COR-L47 (cell line): ENCODE results near the gene SAV1.
A peak's percentile ranks its signal among the peaks of the same experiment; 100 is the strongest.
"Not testable (repeated sequence)": the region's sequence is repeated elsewhere in the genome, so short reads cannot be mapped to it uniquely, and the experiment has no call there.

Experiments used
- DNase-seq: peaks from one replicate; lab custom pipeline; 2025; lab: John Stamatoyannopoulos, UW

Gene SAV1

GRCh38 chr14:50665300-50665699 lies 2.8 kb downstream of the SAV1 start:
- DNase-seq: not testable (repeated sequence)

- DNase-seq: not testable (repeated sequence)
Measured at GRCh38 chr14:50664579-50664978, 3.5 kb downstream of the SAV1 start.

DNA sequence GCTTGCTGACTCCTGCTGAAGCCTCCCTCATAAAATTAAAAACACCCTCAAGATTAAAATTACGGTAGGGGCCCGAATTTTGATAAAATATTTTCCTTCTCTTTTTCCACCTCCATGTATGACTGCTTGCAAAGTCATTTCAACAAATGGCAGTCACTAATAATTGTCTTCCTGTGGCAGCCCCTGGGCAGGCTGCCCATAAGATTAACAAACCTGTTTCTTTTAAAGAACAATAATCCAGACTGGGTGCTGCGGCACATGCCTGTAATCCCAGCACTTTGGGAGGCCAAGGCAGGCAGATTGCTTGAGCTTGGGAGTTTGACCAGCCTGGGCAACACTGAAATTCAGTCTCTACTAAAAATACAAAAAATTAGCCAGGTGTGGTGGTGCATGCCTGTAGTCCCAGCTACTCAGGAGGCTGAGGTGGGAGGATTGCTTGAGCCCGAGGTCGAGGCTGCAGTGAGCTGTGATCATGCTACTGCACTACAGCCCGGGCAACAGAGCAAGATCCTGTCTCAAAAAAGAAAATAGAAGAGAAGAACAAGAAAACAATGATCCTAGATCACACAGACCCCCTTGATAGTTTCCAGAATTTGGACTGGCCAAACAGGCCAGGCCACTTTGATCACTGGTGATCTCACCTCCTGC lies 8.7 kb downstream of the SAV1 start:
- DNase-seq: peak; percentile 0

DNA sequence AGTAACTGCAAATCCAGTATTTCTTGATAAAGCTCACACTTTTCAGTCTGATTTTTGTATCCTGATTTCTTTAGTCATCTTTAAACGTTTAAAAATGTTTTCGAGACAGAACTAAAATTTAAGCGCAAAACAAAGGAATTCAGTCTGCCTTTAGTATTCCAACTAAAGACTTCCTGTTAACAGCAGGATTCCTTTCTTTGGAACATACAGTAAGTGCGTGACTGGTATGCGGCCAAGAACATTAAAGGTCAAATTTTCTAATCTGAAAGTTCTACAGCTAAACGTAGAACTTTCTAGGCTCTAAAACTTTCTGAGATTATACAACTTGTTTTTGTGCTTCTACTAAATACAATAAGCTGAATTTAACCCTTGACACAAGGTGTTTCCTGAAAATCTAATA lies 9.9 kb downstream of the SAV1 start:
- DNase-seq: no peak

DNA sequence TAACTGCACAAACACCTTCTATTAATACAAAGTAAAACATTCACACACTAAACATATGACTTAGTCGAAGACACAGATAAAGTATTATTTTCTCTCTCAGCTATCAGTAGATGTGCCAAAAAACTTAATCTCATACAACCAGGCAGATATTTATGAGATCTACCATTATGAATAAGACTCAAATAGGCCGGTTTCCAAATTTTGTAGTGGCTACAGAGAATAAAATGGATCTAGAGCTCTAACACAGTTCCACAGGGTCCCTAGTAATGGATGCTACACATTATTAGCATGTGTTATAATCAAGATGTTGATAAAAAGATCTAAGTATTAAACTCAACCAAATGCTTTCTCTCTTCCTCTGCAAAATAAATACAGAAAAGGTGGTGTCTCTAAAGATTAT lies 10.4 kb downstream of the SAV1 start:
- no peak for DNase-seq

- DNase-seq: no peak
Measured at GRCh38 chr14:50656776-50657175, 11.3 kb downstream of the SAV1 start.

- DNase-seq: no peak
Measured at GRCh38 chr14:50649691-50650090, 18.4 kb downstream of the SAV1 start.

DNA sequence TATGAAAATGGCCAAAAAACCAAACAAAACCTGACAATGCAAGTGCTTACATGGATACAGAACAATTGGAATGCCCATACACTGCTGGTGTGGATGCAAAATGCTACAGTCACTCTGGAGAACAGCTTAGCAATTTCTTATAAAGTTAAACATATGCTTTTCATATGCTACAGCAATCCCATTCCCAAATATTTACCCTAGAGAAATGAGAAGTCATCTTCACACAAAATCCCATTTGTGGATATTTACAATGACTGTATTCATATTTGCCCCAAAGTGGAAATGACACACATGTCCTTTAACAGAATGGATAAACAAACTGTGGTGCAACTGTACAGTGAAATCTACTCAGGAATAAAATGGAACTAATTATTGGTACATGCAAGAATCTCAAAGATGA lies 20.4 kb downstream of the SAV1 start:
- DNase-seq: no peak

DNA sequence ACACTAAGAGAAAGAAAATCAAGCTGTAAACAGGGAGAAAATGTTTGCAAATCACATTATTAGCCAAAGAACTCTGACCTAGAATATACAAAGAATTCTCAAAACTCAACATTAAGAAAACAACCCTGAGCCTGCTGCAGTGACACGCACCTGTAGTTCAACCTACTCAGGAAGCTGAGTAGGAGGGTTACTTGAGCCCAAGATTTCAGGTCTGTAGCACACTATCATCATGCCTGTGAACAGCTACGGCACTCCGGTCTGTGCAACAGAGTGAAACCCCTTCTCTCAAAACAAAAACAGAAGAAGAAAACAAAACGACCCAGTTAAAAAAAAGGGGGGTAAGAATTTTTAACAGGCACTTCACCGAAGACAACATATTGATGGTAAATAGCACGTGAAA lies 20.8 kb downstream of the SAV1 start:
- no peak for DNase-seq

GRCh38 chr14:50635141-50635540 lies 33.0 kb downstream of the SAV1 start:
- no peak for DNase-seq

GRCh38 chr14:50633954-50634353 lies 34.2 kb downstream of the SAV1 start:
- no peak for DNase-seq

DNA sequence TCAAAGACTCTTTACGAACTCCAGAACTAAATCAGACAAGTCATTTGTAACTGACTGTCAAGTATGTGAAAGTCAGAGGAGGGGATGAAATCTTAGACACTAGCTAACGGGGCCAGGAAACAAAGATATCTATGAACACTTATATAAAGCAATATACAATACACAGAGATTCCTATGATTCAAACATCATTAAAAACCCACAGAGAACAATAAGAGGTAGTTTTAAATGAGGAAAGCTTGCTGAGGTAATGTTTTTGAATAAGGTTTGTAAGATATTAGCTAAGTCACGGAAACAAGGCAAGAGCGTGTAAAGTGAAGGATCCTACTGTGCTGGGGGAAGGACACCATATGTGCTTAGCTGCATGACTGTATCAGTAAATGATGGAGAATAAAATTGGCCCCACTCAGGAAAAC lies 36.7 kb downstream of the SAV1 start:
- no peak for DNase-seq

DNA sequence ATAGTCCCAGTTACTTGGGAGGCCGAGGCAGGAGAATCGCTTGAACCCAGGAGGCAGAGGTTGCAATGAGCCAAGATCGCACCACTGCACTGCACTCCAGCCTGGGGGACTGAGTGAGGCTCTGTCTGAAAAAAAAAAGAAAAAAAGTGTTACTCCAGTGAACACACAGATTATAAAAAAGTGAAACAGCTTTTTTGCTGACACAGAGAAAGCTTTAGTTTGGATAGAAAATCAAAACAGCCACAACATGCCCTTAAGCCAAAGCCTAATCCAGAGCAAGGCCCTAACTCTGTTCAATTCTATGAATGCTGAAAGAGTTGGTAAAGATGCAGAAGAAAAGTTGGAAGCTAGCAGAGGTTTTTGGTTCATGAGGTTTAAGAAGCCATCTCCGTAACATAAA lies 43.2 kb downstream of the SAV1 start:
- DNase-seq: not testable (repeated sequence)

DNA sequence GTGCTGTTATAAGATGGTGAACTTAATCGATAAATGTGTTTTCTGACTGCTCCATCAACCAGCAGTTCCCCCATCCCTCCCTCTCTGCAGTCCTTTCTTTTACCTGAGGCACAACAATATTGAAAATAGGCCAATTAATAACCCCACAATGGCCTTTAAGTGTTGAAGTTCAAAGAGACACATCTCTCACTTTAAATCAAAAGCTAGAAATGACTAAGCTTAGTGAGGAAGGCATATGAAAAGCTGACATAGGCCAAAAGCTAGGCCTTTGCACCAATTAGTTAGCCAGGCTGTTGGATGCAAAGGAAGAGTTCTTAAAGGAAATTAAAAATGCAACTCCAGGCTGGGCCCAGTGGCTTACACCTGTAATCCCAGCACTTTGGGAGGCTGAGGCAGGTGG lies 43.7 kb downstream of the SAV1 start:
- DNase-seq: no peak

DNA sequence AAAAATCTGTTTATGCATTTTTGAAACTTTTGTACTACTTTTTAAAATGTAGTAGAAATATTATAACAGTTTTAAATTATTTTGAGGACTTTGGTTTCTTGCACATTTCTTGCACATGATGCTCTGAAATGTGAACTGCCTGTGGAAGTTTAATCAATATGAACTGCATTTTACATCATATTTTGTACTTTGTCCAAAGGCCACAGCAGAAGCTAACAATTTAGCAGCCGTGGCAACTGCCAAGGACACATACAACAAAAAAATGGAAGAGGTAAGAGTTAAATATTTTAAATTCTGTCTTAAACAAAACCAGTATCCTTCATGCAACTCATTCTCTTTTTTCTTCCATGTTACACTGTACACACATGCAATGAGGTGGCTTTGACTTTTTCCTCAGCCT lies 45.1 kb downstream of the SAV1 start:
- DNase-seq: no peak

DNA sequence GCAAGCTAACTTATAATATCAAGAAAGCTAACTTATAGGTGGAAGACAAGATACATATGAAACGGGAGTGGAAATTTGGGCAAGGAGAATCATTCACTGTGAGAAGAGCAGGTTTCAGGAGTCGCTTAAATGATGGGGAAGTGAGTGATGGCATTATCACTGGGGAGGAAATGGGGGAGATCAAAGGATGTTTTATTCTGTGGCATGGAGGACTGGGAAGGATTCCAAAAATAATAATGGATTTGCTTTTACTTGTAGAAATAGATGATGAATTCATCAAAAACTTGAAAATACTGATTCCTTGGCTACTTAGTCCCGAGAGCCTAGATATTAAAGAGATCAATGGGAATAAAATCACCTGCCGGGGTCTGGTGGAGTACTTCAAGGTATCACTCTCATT lies 47.8 kb downstream of the SAV1 start:
- no peak for DNase-seq

- DNase-seq: no peak
Measured at GRCh38 chr14:50619569-50620141, 48.5 kb downstream of the SAV1 start.

DNA sequence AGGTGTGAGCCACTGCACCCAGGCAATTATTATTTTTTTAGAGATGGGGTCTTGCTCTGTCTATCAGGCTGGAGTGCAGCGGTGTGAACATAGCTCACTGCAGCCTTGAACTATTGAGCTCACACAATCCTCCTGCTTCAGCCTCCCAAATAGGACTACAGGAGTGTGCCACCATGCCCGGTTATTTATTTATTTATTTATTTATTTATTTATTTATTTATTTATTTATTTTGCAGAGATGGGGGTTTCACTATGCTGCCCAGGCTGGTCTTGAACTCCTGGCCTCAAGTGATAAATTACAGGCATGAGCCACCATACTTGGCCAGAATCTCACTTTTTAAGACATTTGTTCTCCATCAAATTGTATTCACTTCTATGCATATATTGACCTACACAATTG lies 51.8 kb downstream of the SAV1 start:
- no peak for DNase-seq

DNA sequence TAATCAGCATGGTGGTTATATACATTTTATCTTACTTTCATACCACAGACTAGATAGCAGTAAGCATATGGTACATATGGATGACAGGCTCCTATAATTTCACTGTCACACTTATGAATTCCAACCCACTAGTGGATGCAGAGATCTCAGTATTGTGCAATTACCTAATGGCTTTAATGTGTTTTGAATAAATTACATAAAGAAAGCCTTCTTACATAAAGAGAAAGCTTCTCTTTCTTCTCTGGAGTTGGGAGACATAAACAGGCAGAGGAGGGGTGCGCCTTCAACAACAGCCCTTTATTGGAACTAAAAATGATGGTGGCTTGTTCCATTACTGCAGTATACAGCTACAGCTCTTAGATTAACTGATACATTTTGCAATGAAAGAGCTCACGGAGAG lies 52.6 kb downstream of the SAV1 start:
- DNase-seq: no peak

DNA sequence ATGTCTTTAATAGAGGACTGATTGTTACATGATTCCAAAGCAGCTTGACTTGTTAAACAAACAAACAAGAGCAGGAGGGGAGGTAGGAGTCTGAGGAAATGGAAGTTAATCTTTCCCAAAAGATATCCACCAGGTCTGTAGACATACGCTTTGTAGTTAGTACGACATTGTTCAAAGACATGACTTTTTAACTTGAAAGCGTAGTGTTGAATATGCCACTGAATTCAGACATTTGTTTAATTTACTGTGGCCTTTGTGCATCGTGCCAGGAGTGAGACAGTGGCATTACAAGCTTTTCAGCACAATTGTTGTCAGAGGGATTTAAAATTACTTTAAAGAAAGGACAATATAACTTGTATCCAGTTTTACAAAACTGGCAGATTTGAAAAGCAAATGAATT lies 53.0 kb downstream of the SAV1 start:
- DNase-seq: no peak

DNA sequence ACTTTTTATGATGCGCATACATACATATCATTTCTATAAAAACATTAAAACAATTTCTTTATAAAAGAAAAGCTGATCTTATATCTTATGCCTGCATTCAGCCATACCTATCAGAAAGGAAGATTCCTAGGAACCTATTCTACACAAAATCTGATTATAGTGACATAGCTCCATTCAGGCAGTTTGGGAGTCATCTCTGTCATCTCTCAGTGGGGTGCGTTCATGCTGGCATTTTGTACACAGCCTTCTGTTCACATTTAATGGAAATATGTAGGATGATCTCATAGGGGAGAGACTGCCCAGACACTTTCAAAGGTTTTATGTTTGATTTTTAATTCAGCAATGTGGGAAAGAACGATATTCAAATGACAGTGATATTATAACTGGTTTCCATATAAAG lies 55.3 kb downstream of the SAV1 start:
- no peak for DNase-seq

GRCh38 chr14:50610465-50610864 lies 57.6 kb downstream of the SAV1 start:
- no peak for DNase-seq

GRCh38 chr14:50608302-50608851 lies 59.7 kb downstream of the SAV1 start:
- no peak for DNase-seq

GRCh38 chr14:50607761-50608160 lies 60.3 kb downstream of the SAV1 start:
- DNase-seq: no peak
